Bronchial epithelial cell (primary cell): Measurements from ENCODE around the gene MADCAM1. TPM values are rescaled to one million over a fixed set of nuclear protein-coding genes. Genes with fewer than 3 reads are reported as not detected.

Experiments
- DNase-seq: peaks from one replicate; pipeline ENCODE4 v3.0.0-alpha.2; 2010; ENCODE audit warnings: low read depth
- FAIRE-seq: peaks from 2 replicates; lab custom pipeline; 2011; peaks lifted over from hg19 to GRCh38; lab: Jason Lieb, UNC
- H3K27me3 ChIP-seq: 2 replicates; pipeline ENCODE4 v1.5.1; 2011; ENCODE audit warnings: low read length; ENCODE audit not compliant: control insufficient read depth, insufficient read depth
- H3K36me3 ChIP-seq: 2 replicates; pipeline ENCODE4 v1.5.1; 2011; ENCODE audit warnings: low read length; ENCODE audit not compliant: control insufficient read depth, insufficient read depth
- H3K4me3 ChIP-seq: 2 replicates; pipeline ENCODE4 v1.5.1; 2011; ENCODE audit warnings: mild to moderate bottlenecking, low read depth, low read length, control low read depth
- CTCF ChIP-seq: IDR thresholded peaks from 2 replicates; pipeline ENCODE4 v1.5.1; 2011; ENCODE audit warnings: mild to moderate bottlenecking, moderate library complexity, low read length, control low read depth, inconsistent platforms; ENCODE audit not compliant: insufficient read depth, severe bottlenecking
- total RNA-seq: library from RNA; depleted of rRNA; stranded (reverse); fragments of >200 nt; gene quantifications from 2 replicates; pipeline ENCODE4 v1.2.1, GENCODE V29; 2014

The MADCAM1 gene
- total RNA-seq, 1 donor from 2014 or later = not detected

GRCh38 chr19:511101-511851 is 15.0 kb downstream of the MADCAM1 start:
- no peaks in the 10 kb centered on the region for H3K27me3 ChIP-seq
- no peak overlapping the region for H3K4me3 ChIP-seq
- H3K36me3 ChIP-seq = peaks cover 2% of the 10 kb centered on the region
- FAIRE-seq (no peak), DNase-seq (peak; percentile 64)
- no peak for TF ChIP-seq CTCF

GRCh38 chr19:512547-513365 is 16.5 kb downstream of the MADCAM1 start:
- no peak for TF ChIP-seq CTCF
- FAIRE-seq = peak; percentile 13

GRCh38 chr19:513368-514165 is 17.3 kb downstream of the MADCAM1 start:
- no peak for DNase-seq
- FAIRE-seq = peak; percentile 43
- H3K27me3 ChIP-seq = no peaks in the 10 kb centered on the region

More at GRCh38 chr19:512547-513365, 16.5 kb downstream of the MADCAM1 start:
- Histone ChIP-seq H3K4me3 (no peak overlapping the region), H3K36me3 (peaks cover 2% of the 10 kb centered on the region), H3K27me3 (no peaks in the 10 kb centered on the region)
- DNase-seq = no peak

GRCh38 chr19:514166-514663 is 17.9 kb downstream of the MADCAM1 start:
- TF ChIP-seq CTCF = no peak
- no peak for FAIRE-seq
- DNase-seq = no peak
- Histone ChIP-seq H3K27me3 (no peaks in the 10 kb centered on the region), H3K36me3 (peaks cover 2% of the 10 kb centered on the region), H3K4me3 (no peak overlapping the region)

More at GRCh38 chr19:513368-514165, 17.3 kb downstream of the MADCAM1 start:
- H3K4me3 ChIP-seq = no peak overlapping the region
- no peak for TF ChIP-seq CTCF
- H3K36me3 ChIP-seq = peaks cover 2% of the 10 kb centered on the region

GRCh38 chr19:517721-518597 is 21.7 kb downstream of the MADCAM1 start:
- Histone ChIP-seq H3K4me3 (no peak overlapping the region), H3K36me3 (no peaks in the 10 kb centered on the region), H3K27me3 (no peaks in the 10 kb centered on the region)
- FAIRE-seq (no peak), DNase-seq (no peak)
- TF ChIP-seq CTCF = no peak
